Activated CD8-positive, alpha-beta memory T cell treated with anti-CD3 and anti-CD28 coated beads, Interleukin-2, amount 50 U/mL, for 4 hours (primary cell): ENCODE results near the gene SOX13.
A peak's percentile ranks its signal among the peaks of the same experiment; 100 is the strongest.

ENCODE experiments used
- DNase-seq: peaks from one replicate; pipeline ENCODE4 v3.0.0-alpha.2; 2020

The SOX13 gene

DNA sequence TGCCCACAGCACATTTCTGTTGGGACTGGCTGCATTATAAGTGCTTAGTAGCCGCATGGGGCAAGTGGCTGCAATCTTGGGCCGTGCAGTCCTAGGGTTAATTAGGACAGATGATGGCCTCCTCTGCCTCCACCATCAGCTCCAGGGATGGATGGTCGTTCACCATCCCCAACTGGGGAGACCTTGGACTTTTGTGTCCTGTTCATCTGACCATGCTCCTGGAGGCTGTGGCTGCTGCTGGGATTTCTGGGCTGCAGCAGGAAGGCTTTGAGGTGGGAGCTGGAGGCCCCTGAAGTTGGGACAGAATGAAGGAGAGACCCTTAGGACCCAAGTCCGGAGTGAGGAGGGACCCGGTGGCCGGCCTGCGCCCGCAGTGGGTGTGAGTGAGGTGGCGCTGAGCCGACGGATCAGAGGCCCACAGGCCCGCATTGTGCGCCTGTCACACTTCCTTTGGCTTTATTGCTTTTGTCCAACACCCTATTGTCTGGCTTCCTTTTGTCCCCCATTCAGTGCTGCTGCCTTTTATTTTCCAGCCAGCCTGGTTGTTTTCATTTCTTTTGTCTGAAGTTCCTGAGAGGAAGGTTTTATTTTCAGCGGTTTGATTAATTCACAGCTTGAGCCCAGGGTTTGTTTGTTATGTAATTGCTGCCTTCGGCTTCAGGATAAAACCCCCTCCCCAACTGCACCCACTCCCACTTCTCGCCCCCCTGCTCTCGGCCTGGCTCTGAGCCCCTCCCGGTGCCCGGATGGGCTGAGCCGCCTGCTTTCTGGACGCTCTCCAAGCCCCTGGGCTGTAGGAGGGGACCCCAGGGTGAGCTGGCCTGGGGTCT lies 35.6 kb downstream of the SOX13 start:
- no peak for DNase-seq

DNA sequence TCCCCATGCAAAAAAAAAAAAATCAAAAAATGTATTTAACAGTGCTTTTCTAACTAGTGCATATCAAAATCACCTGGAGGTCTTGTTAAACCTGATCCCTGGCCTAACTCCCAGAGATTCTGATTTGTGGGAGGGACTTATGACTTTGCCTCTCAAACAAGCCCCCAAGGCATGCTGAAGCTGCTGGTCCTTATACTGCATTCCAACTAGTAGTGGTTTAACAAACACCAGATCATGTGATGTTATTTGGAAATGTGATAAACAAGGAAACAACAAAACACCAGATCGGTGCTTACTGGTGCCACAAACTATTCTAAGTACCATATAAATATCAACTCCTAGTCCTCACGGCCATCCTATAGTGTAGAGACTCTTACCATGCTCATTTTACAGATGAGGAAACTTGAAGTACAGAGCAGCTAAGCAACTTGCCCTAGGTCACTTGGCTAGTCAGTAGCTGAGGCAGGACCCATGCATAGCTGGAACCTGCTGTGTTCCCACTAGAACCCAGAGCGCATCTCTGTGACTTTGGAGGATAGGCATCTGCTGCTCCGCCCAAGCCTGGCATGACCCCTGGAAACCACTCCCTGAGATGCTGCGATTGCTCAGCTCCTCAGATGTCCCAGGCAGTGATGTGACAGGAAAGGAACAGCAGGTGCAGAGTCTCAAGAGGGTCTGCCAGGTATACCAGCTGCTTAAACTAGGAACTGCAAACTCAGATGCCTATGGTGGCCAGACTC lies 38.1 kb downstream of the SOX13 start:
- no peak for DNase-seq

DNA sequence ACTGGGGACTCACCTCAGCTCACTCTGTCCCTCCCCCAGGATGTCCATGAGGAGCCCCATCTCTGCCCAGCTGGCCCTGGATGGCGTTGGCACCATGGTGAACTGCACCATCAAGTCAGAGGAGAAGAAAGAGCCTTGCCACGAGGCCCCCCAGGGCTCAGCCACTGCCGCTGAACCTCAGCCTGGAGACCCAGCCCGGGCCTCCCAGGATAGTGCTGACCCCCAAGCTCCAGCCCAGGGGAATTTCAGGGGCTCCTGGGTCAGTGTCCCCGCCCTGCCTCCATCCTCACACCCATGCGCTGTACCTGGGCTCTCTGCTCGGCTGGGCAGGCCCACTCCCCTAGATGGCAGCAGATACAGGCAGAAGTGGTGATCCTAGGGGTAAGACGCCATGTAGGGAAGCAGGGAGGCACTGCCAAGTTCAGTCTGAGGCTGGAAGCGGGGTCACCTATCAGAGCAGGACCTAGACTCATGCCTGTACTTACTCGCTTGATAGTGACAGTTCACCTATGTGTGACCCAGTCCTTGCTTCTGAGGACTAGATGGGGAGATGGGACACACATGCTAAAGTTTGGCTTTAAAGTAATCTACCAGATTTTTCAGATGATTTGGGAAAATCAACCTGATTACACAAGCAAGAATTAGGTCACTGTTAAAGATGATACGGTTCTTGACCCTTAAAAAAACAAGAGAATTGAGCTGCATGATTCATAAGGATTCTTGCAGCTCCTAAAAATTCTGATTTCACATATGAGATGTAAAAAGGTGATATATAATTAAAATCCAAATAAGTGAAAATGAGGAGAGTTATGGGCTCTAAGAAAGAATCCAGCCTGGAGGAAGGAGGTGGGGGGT lies 40.2 kb downstream of the SOX13 start:
- no peak for DNase-seq

GRCh38 chr1:204113896-204114295 lies 41.0 kb downstream of the SOX13 start:
- DNase-seq: no peak

GRCh38 chr1:204114606-204115005 lies 41.7 kb downstream of the SOX13 start:
- no peak for DNase-seq

DNA sequence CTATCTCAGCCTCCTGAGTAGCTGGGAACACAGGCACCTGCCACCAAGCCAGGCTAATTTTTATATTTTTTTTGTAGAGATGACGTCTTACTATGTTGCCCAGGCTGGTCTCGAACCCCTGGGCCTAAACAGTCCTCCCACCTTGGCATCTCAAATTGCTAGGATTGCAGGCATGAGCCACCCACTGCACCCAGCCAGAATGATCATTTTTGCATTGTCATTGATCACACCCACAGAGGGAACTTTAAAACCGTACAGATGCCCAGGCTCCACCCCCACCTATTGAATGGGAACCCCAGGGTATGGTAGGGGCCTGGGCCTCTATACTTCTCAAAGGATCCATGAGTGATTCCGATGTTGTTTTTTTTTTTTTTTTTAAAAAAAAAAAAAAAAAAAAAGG lies 42.2 kb downstream of the SOX13 start:
- no peak for DNase-seq

DNA sequence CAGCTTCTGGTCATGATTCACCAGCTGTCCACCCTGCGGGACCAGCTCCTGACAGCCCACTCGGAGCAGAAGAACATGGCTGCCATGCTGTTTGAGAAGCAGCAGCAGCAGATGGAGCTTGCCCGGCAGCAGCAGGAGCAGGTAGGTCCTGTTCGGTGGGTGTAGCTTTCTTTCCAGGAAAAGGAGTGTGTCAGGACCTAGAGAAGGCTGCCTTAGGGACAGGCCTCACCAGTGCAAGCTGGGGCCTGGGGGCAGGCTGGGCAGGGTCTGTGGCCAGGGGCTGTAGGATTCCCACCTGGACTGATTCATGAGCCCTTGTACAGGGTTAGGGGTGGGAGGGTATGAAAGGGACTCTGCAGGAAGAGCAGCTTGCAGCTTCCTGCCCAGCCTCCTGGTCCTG lies 43.6 kb downstream of the SOX13 start:
- DNase-seq: no peak

- DNase-seq: no peak
These were observed 49.1 kb downstream of the SOX13 start for GRCh38 chr1:204121840-204122555.

- no peak for DNase-seq
These were observed 50.5 kb downstream of the SOX13 start for GRCh38 chr1:204123376-204123775.

DNA sequence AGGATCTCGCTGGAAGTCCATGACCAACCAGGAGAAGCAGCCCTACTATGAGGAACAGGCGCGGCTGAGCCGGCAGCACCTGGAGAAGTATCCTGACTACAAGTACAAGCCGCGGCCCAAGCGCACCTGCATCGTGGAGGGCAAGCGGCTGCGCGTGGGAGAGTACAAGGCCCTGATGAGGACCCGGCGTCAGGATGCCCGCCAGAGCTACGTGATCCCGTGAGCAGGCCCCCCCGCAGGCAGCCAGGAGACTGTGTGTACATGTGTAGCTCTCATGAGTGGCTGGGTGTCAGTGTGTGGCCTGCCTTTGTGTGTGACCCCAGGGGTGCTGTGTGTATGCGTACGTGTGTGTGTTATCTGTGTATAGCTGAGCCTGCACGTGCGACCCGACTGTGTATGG lies 51.7 kb downstream of the SOX13 start:
- DNase-seq: no peak

GRCh38 chr1:204125759-204126351 lies 52.9 kb downstream of the SOX13 start:
- no peak for DNase-seq

GRCh38 chr1:204126386-204126785 lies 53.5 kb downstream of the SOX13 start:
- no peak for DNase-seq

DNA sequence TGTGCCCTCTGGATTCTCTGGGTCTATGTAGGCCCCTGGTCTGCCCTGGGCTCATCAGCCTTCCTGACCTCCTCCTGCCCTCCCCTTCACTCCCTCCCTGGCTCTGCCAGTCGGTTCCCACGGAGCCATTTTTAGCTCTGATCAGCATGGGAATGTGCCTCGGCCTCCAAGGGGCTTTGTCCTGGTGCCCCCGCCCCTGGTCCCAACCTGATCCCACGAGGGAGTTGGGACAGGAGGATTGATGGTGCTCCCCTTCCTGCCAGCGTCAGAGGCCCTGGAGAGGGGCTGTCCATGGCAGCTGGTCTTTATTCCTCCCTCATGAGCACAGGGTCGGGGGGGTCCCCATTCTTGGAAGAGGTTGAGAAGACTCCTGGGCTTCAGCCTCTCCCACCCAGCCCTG lies 54.0 kb downstream of the SOX13 start:
- no peak for DNase-seq

GRCh38 chr1:204127597-204128242 lies 54.8 kb downstream of the SOX13 start:
- DNase-seq: no peak

DNA sequence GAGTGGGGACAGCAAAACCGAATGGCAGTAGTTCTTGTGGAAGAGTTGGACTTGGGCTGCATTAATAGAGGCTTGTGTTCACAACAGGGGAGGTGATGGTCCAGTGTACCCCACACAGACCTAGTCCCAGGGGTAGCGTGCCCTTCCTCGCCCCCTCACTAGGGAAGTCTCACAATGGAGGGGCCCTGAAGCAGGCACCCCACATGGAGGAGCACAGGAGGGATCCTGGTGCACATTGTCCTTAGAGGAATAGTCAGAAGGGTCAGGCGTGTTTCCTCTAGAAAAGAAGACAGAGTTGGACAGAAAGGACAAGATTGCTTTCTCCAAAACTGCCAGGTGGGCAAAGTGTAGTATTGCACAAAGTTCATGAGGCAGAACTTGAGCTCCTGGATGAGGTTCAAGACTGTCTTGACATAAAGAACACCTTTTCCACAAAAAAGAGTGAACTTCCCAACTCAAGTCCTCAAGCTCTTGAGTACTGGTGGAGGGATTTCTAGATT lies 55.6 kb downstream of the SOX13 start:
- no peak for DNase-seq

- peak; percentile 55 for DNase-seq
These were observed 56.3 kb downstream of the SOX13 start for GRCh38 chr1:204128964-204129896.

GRCh38 chr1:204130178-204130577 lies 57.3 kb downstream of the SOX13 start:
- DNase-seq: no peak

DNA sequence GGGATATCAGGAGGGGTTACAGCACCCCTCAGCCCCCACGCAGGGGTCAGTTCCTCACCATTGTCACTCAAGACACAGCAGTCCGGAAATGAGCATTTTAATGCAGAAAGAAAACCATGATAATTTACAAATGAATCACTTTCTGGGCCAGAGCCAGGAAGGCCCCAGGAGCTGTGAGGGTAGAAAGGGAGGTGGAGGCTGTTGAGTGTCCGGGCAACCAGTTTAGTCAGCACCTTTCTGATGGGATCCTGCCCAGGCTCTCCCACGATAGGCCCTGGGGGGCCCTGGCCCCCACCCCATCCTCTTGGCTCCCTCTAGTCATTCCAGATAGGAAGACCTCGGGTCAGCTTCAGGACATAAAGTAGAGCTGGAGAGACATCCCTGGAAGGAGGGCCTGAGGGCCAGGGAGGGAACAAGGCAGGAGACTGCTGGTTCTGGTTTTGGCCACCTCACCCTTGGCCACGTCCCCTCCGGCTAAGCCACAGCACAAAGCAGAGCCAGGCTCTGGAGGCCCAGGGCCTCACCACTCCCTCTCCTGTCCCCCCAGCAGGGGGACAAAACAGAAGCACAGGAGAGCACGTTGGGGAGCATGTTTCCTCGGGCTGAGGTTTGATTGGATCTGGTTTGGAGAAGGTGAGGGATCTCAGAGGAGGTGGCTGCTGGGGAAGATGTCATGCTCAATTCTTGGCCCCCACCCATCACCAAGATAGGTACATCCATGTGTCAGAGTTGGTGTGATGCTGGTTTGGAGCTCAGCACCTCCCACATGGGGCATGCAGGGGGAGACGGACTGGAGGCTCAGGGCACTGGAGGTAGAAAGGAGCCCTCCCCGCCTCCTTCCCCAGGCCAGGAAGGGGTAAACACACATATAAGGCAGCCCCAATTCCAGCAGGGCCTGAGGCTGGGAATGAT lies 58.3 kb downstream of the SOX13 start:
- DNase-seq: no peak

DNA sequence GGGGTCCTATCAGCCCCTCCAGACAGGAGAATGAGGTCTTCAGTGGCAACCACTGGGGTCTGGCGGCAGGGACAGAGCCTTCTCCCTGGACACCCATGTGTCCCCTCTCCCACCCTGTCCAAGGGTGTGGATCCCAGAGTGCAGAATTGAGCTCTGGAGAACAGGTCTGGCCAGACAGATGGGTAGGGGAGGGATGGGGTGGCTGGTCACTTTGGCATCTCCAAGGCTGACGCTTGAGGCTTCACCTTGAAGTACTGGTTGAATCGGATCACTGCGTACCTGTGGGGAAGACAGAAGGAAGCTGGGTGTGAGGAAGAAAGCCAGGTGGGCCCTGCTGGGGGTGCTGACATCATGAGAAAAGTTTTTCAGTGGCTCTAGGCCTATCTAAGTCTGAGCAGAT lies 59.1 kb downstream of the SOX13 start:
- DNase-seq: no peak
